Measurements from ENCODE around the gene PIK3CG. TPM values are rescaled to one million over a fixed set of nuclear protein-coding genes. Genes with fewer than 3 reads are reported as not detected.
A peak's percentile ranks its signal among the peaks of the same experiment; 100 is the strongest.
"Not testable (repeated sequence)": the region's sequence is repeated elsewhere in the genome, so short reads cannot be mapped to it uniquely, and the experiment has no call there.

The PIK3CG gene
- total RNA-seq, 1 experiment from 2014 or later: 0.05 TPM

GRCh38 chr7:106829496-106829895 is 35.6 kb upstream of the PIK3CG start:
- ChIA-PET RAD21 (ENCODE audit: low non-redundant PET in 1 of 2, low total read pairs in 2 of 2, uncharacterized antibody in 2 of 2, unreplicated experiment in 2 of 2) (no interaction called here), CTCF (no interaction called here), POLR2A (no interaction called here)
- Histone ChIP-seq H3K9me2 (ENCODE audit: insufficient read depth) (no peaks in the 10 kb centered on the region), H3K4me2 (ENCODE audit: low read length) (no peak overlapping the region), H3K27me3 (ENCODE audit: insufficient read depth, low read length) (no peaks in the 10 kb centered on the region), H3K4me3 (replicated peaks in 1 of 2; ENCODE audit: low read depth in 1 of 2, low read length in 2 of 2) (no peak overlapping the region), H3K4me1 (ENCODE audit: control insufficient read depth in 1 of 2, insufficient read depth in 2 of 2, low read length in 2 of 2) (peaks cover 0 to 3% of the 10 kb centered on the region in 2 experiments; a peak in 1 of 4 replicates), H3K9me3 (ENCODE audit: control insufficient read depth in 1 of 2, insufficient read depth in 1 of 2, low read depth in 1 of 2, low read length in 2 of 2) (peaks cover 0 to 10% of the 10 kb centered on the region in 2 experiments; a peak in 1 of 4 replicates), H3K27ac (ENCODE audit: low read depth, low read length) (no peak overlapping the region), H3K9ac (ENCODE audit: low read length) (no peak overlapping the region), H3K79me2 (ENCODE audit: insufficient read depth, low read length) (no peaks in the 10 kb centered on the region), H2AFZ (ENCODE audit: low read depth, low read length, poor library complexity, severe bottlenecking) (no peak overlapping the region), H3K36me3 (ENCODE audit: control insufficient read depth in 1 of 2, insufficient read depth in 2 of 2, low read length in 2 of 2) (no peaks in the 10 kb centered on the region), H4K20me1 (ENCODE audit: insufficient read depth) (no peaks in the 10 kb centered on the region)
- DNase-seq (ENCODE audit: low read depth, low spot score) (peak; percentile 4), ATAC-seq (no peak)
- intact Hi-C loops (cut with micrococcal nuclease): no loop called here
- no peak for TF ChIP-seq POLR2AphosphoS5 (IDR thresholded peaks at IDR 0.05; ENCODE audit: low read depth, low read length)
- TF ChIP-seq CBX3 (IDR thresholded peaks at IDR 0.05; ENCODE audit: low read depth): peak; percentile 72; the same call in 1 of the 2 replicates
- BruUV-seq (replicated peaks): no TSS peak

DNA sequence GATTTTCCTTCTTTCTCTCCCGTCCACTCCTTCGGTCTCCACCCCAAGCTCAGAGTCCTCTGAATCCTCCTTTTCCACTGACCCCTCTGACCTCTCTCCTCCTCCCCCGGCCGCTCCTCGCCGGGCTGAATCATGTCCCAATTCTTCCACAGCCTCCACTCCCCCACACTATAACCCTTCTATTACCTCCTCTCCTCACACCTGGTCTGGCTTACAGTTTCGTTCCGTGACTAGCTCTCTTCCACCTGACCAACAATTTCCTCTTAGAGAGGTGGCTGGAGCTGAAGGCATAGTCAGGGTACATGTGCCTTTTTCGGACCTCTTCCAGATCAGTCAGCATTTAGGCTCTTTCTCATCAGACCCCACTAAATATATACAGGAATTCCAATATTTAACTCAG is 34.2 kb upstream of the PIK3CG start:
- CTCF ChIA-PET; H3K36me3 ChIP-seq (ENCODE audit: control insufficient read depth in 1 of 2, insufficient read depth in 2 of 2, low read length in 2 of 2); H3K27ac ChIP-seq (ENCODE audit: low read depth, low read length); intact Hi-C loops (cut with micrococcal nuclease); ATAC-seq; BruUV-seq (replicated peaks); H3K9me2 ChIP-seq (ENCODE audit: insufficient read depth); H3K9ac ChIP-seq (ENCODE audit: low read length); H2AFZ ChIP-seq (ENCODE audit: low read depth, low read length, poor library complexity, severe bottlenecking); H4K20me1 ChIP-seq (ENCODE audit: insufficient read depth); H3K4me3 ChIP-seq (replicated peaks in 1 of 2; ENCODE audit: low read depth in 1 of 2, low read length in 2 of 2); H3K9me3 ChIP-seq (ENCODE audit: control insufficient read depth in 1 of 2, insufficient read depth in 1 of 2, low read depth in 1 of 2, low read length in 2 of 2); H3K27me3 ChIP-seq (ENCODE audit: insufficient read depth, low read length); H3K4me1 ChIP-seq (ENCODE audit: control insufficient read depth in 1 of 2, insufficient read depth in 2 of 2, low read length in 2 of 2); RAD21 ChIA-PET (ENCODE audit: low non-redundant PET in 1 of 2, low total read pairs in 2 of 2, uncharacterized antibody in 2 of 2, unreplicated experiment in 2 of 2); DNase-seq (ENCODE audit: low read depth, low spot score); H3K4me2 ChIP-seq (ENCODE audit: low read length); H3K79me2 ChIP-seq (ENCODE audit: insufficient read depth, low read length); POLR2A ChIA-PET: not testable (repeated sequence)

GRCh38 chr7:106836816-106837215 is 28.3 kb upstream of the PIK3CG start:
- Histone ChIP-seq H3K36me3 (ENCODE audit: control insufficient read depth in 1 of 2, insufficient read depth in 2 of 2, low read length in 2 of 2) (no peaks in the 10 kb centered on the region), H2AFZ (ENCODE audit: low read depth, low read length, poor library complexity, severe bottlenecking) (no peak overlapping the region), H3K9me2 (ENCODE audit: insufficient read depth) (no peaks in the 10 kb centered on the region), H3K4me1 (ENCODE audit: control insufficient read depth in 1 of 2, insufficient read depth in 2 of 2, low read length in 2 of 2) (no peaks in the 10 kb centered on the region), H3K27me3 (ENCODE audit: insufficient read depth, low read length) (no peaks in the 10 kb centered on the region), H3K4me3 (replicated peaks in 1 of 2; ENCODE audit: low read depth in 1 of 2, low read length in 2 of 2) (no peak overlapping the region), H3K9ac (ENCODE audit: low read length) (no peak overlapping the region), H3K4me2 (ENCODE audit: low read length) (no peak overlapping the region), H3K9me3 (ENCODE audit: control insufficient read depth in 1 of 2, insufficient read depth in 1 of 2, low read depth in 1 of 2, low read length in 2 of 2) (0 out of 4 replicates have a peak, but pooled peaks cover 0 to 3% of the 10 kb centered on the region in 2 experiments), H3K79me2 (ENCODE audit: insufficient read depth, low read length) (no peaks in the 10 kb centered on the region), H3K27ac (ENCODE audit: low read depth, low read length) (no peak overlapping the region), H4K20me1 (ENCODE audit: insufficient read depth) (no peaks in the 10 kb centered on the region)
- ChIA-PET RAD21 (ENCODE audit: low non-redundant PET in 1 of 2, low total read pairs in 2 of 2, uncharacterized antibody in 2 of 2, unreplicated experiment in 2 of 2) (no interaction called here), POLR2A (no interaction called here), CTCF (no interaction called here)
- no peak for DNase-seq (ENCODE audit: low read depth, low spot score)
- BruUV-seq (replicated peaks): no TSS peak
- intact Hi-C loops (cut with micrococcal nuclease): no loop called here
- ATAC-seq: no peak
- TF ChIP-seq, protein P1, sequence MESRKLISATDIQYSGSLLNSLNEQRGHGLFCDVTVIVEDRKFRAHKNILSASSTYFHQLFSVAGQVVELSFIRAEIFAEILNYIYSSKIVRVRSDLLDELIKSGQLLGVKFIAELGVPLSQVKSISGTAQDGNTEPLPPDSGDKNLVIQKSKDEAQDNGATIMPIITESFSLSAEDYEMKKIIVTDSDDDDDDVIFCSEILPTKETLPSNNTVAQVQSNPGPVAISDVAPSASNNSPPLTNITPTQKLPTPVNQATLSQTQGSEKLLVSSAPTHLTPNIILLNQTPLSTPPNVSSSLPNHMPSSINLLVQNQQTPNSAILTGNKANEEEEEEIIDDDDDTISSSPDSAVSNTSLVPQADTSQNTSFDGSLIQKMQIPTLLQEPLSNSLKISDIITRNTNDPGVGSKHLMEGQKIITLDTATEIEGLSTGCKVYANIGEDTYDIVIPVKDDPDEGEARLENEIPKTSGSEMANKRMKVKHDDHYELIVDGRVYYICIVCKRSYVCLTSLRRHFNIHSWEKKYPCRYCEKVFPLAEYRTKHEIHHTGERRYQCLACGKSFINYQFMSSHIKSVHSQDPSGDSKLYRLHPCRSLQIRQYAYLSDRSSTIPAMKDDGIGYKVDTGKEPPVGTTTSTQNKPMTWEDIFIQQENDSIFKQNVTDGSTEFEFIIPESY (IDR thresholded peaks at IDR 0.05; ENCODE audit: extremely low read depth, insufficient replicate concordance, low read length): no peak
- TF ChIP-seq POLR2A (IDR thresholded peaks at IDR 0.05; ENCODE audit: borderline replicate concordance, extremely low read depth, insufficient read depth, insufficient read length) (no peak), ZNF274 (IDR thresholded peaks at IDR 0.05; ENCODE audit: low read depth, low read length) (no peak), JUND (IDR thresholded peaks at IDR 0.05) (no peak), YY1 (IDR thresholded peaks at IDR 0.05; ENCODE audit: extremely low read depth, insufficient replicate concordance, low read depth, low read length) (no peak), TCF7L2 (IDR thresholded peaks at IDR 0.05; ENCODE audit: borderline replicate concordance, extremely low read depth, insufficient read depth, insufficient read length) (no peak), ZFX (IDR thresholded peaks at IDR 0.05) (no peak), SP1 (IDR thresholded peaks at IDR 0.05; ENCODE audit: low read depth) (no peak), RAD21 (IDR thresholded peaks at IDR 0.05; ENCODE audit: low read depth) (no peak)
- TF ChIP-seq, protein P2, sequence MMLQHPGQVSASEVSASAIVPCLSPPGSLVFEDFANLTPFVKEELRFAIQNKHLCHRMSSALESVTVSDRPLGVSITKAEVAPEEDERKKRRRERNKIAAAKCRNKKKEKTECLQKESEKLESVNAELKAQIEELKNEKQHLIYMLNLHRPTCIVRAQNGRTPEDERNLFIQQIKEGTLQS (IDR thresholded peaks at IDR 0.05): no peak

Data from HCT116 (cell line).